ENCODE results near the gene YPEL1. TPM values are rescaled to one million over a fixed set of nuclear protein-coding genes. Genes with fewer than 3 reads are reported as not detected.

YPEL1 gene
- total and polyA plus RNA-seq, 2 of the 8 experiments (the other 6 are each of a cell fraction or from before 2014, with no cell fraction given), result 6.0 to 6.7 TPM

- no peak overlapping the region for H3K4me3 ChIP-seq (ENCODE audit: extremely low read depth in 1 of 4, insufficient read depth in 2 of 4, low read depth in 3 of 4, low read length in 4 of 4)
- H4K91ac ChIP-seq (replicated peaks; ENCODE audit: insufficient read length, low read length), result no peak overlapping the region
- no peak overlapping the region for H3K23ac ChIP-seq (ENCODE audit: insufficient read length)
- no peak overlapping the region for H2AK5ac ChIP-seq (ENCODE audit: low read depth, low read length)
- no peak overlapping the region for H2BK120ac ChIP-seq (replicated peaks; ENCODE audit: low read depth, low read length)
- H3K79me2 ChIP-seq (ENCODE audit: control insufficient read depth in 1 of 2, insufficient read depth in 2 of 2, low read length in 2 of 2), result no peaks in the 10 kb centered on the region
- no peak overlapping the region for H2BK5ac ChIP-seq (ENCODE audit: low read depth, low read length)
- no peaks in the 10 kb centered on the region for H3K4me1 ChIP-seq (replicated peaks in 1 of 4; ENCODE audit: control insufficient read depth in 3 of 4, insufficient read depth in 4 of 4, low read length in 3 of 4)
- H2AFZ ChIP-seq (ENCODE audit: low read length), result no peak overlapping the region
- H3K4ac ChIP-seq (replicated peaks; ENCODE audit: insufficient read length, low read depth, low read length), result no peak overlapping the region
- no peaks in the 10 kb centered on the region for H3K27me3 ChIP-seq (replicated peaks in 1 of 4; ENCODE audit: control insufficient read depth in 3 of 4, extremely low read depth in 1 of 4, insufficient read depth in 3 of 4, low read length in 3 of 4)
- H3K27ac ChIP-seq (ENCODE audit: low read depth, low read length), result no peak overlapping the region
- no peak overlapping the region for H2BK20ac ChIP-seq (ENCODE audit: low read length)
- no peaks in the 10 kb centered on the region for H3K23me2 ChIP-seq (ENCODE audit: low read depth, low read length)
- H2BK15ac ChIP-seq (ENCODE audit: low read length), result no peak overlapping the region
- POLR2A ChIA-PET (ENCODE audit: partially characterized antibody), result no interaction called here
- H2BK12ac ChIP-seq (ENCODE audit: low read depth, low read length), result no peak overlapping the region
- 93% methylated on average over 27 of the region's 31 CpGs; no CpG with 5 or more reads in 1 of the 2 experiments for WGBS, 2 experiments (ENCODE audit: extremely low coverage in 1 of 2, insufficient coverage in 1 of 2, insufficient read length in 1 of 2, insufficient replicate concordance in 2 of 2, low coverage in 1 of 2, low lambda C conversion rate in 2 of 2, missing lambda C conversion rate in 1 of 2)
- DNase-seq (ENCODE audit: low read depth in 1 of 2, low spot score in 2 of 2) (no peak), FAIRE-seq (no peak)
- no peak overlapping the region for H3K56ac ChIP-seq (replicated peaks; ENCODE audit: insufficient read length, low read depth, low read length)
- no peak overlapping the region for H4K8ac ChIP-seq (ENCODE audit: extremely low read depth, insufficient read depth, low read length)
- H3K9ac ChIP-seq (replicated peaks in 1 of 4; ENCODE audit: extremely low read depth in 1 of 4, low read depth in 3 of 4, low read length in 3 of 4), result no peak overlapping the region
- H3K9me3 ChIP-seq (ENCODE audit: insufficient read depth in 2 of 2, low read depth in 1 of 2, low read length in 1 of 2), result no peaks in the 10 kb centered on the region
- no peak overlapping the region for H4K5ac ChIP-seq (ENCODE audit: insufficient read length, low read depth, low read length)
- H3K79me1 ChIP-seq (ENCODE audit: low read depth, low read length), result no peaks in the 10 kb centered on the region
- peaks cover 0 to 10% (median 0%) of the 10 kb centered on the region in 4 experiments; a peak in 3 of 8 replicates for H3K36me3 ChIP-seq (ENCODE audit: control insufficient read depth in 2 of 4, insufficient read depth in 4 of 4, low read length in 3 of 4)
- no peak overlapping the region for H3K4me2 ChIP-seq (ENCODE audit: insufficient read depth in 1 of 2, low read depth in 2 of 2, low read length in 2 of 2)
- peaks cover 0 to 4% of the 10 kb centered on the region in 2 experiments for H4K20me1 ChIP-seq (replicated peaks in 1 of 2; ENCODE audit: control insufficient read depth in 1 of 2, insufficient read depth in 2 of 2, low read length in 2 of 2)
- no peak overlapping the region for H3K14ac ChIP-seq (ENCODE audit: insufficient read length)
- CTCF ChIA-PET (ENCODE audit: partially characterized antibody), result interaction anchor here (1.7 kb wide), 1 partner anchor 9 kb away, joined by 3 read pairs; no protein-coding TSS in a partner anchor
- H3K18ac ChIP-seq (ENCODE audit: extremely low read depth, low read length), result no peak overlapping the region
- TF ChIP-seq E2F6 (IDR thresholded peaks at IDR 0.05) (no peak), CBX5 (IDR thresholded peaks at IDR 0.05; ENCODE audit: low read depth, low read length) (no peak), SRF (IDR thresholded peaks at IDR 0.05; ENCODE audit: low read depth, low read length) (no peak), CTCF (IDR thresholded peaks at IDR 0.05; ENCODE audit: control extremely low read depth in 1 of 3, insufficient read depth in 1 of 3, low read depth in 1 of 3, low read length in 3 of 3) (no peak), SUZ12 (IDR thresholded peaks at IDR 0.05; ENCODE audit: low read length) (no peak), CEBPB (IDR thresholded peaks at IDR 0.05; ENCODE audit: low read depth, low read length) (no peak), CHD1 (IDR thresholded peaks at IDR 0.05; ENCODE audit: low read depth, low read length) (no peak), SAP30 (IDR thresholded peaks at IDR 0.05; ENCODE audit: insufficient read depth, insufficient replicate concordance, low read length) (no peak), ATF3 (IDR thresholded peaks at IDR 0.05; ENCODE audit: insufficient read depth, low read depth, low read length) (no peak)
Measured at GRCh38 chr22:21703684-21704316, 31.8 kb downstream of the YPEL1 start.

Data from H1 (cell line).